ENCODE data around the gene MAP3K13.

Gene MAP3K13

GRCh38 chr3:185430375-185430774, 67.4 kb downstream of the MAP3K13 start:
- no peak for TF ChIP-seq EZH2phosphoT487 (IDR thresholded peaks at IDR 0.05; ENCODE audit: low read depth)
- no peak for TF ChIP-seq CTCF (IDR thresholded peaks at IDR 0.05; ENCODE audit: low read depth, low read length)
- no peaks in the 10 kb centered on the region for H4K20me1 ChIP-seq (ENCODE audit: insufficient read depth, low read length)

GRCh38 chr3:185439745-185440466, 77.0 kb downstream of the MAP3K13 start:
- Histone ChIP-seq H3K4me2 (ENCODE audit: low read length) (no peak overlapping the region), H3K36me3 (replicated peaks; ENCODE audit: low read depth, low read length) (no peaks in the 10 kb centered on the region), H3K4me3 (ENCODE audit: low read length) (no peak overlapping the region), H4K20me1 (ENCODE audit: insufficient read depth, low read length) (no peaks in the 10 kb centered on the region), H3K27ac (ENCODE audit: low read length) (no peak overlapping the region), H2AFZ (ENCODE audit: low read depth, low read length) (no peak overlapping the region), H3K27me3 (ENCODE audit: low read depth, low read length) (peaks cover 5% of the 10 kb centered on the region; the same call in 1 of the 2 replicates), H3K4me1 (ENCODE audit: low read length) (no peaks in the 10 kb centered on the region), H3K9ac (ENCODE audit: low read length) (no peak overlapping the region), H3K79me2 (ENCODE audit: low read length) (no peaks in the 10 kb centered on the region), H3K9me3 (ENCODE audit: insufficient read depth, low read length) (no peaks in the 10 kb centered on the region)
- TF ChIP-seq CTCF (IDR thresholded peaks at IDR 0.05; ENCODE audit: low read depth, low read length) (no peak), EZH2phosphoT487 (IDR thresholded peaks at IDR 0.05; ENCODE audit: low read depth) (no peak)

More at GRCh38 chr3:185430375-185430774, 67.4 kb downstream of the MAP3K13 start:
- H3K36me3 ChIP-seq (replicated peaks; ENCODE audit: low read depth, low read length), result no peaks in the 10 kb centered on the region
- no peaks in the 10 kb centered on the region for H3K9me3 ChIP-seq (ENCODE audit: insufficient read depth, low read length)
- no peaks in the 10 kb centered on the region for H3K27me3 ChIP-seq (ENCODE audit: low read depth, low read length)
- H3K27ac ChIP-seq (ENCODE audit: low read length), result no peak overlapping the region
- H3K4me1 ChIP-seq (ENCODE audit: low read length), result no peaks in the 10 kb centered on the region
- no peak overlapping the region for H3K4me3 ChIP-seq (ENCODE audit: low read length)
- H2AFZ ChIP-seq (ENCODE audit: low read depth, low read length), result no peak overlapping the region
- H3K9ac ChIP-seq (ENCODE audit: low read length), result no peak overlapping the region
- H3K79me2 ChIP-seq (ENCODE audit: low read length), result no peaks in the 10 kb centered on the region
- no peak overlapping the region for H3K4me2 ChIP-seq (ENCODE audit: low read length)

GRCh38 chr3:185442031-185442430, 79.1 kb downstream of the MAP3K13 start:
- H3K4me2 ChIP-seq (ENCODE audit: low read length), result no peak overlapping the region
- H3K9ac ChIP-seq (ENCODE audit: low read length), result no peak overlapping the region
- H2AFZ ChIP-seq (ENCODE audit: low read depth, low read length), result no peak overlapping the region
- no peak for TF ChIP-seq CTCF (IDR thresholded peaks at IDR 0.05; ENCODE audit: low read depth, low read length)
- TF ChIP-seq EZH2phosphoT487 (IDR thresholded peaks at IDR 0.05; ENCODE audit: low read depth), result no peak
- peaks cover 5% of the 10 kb centered on the region; the same call in 1 of the 2 replicates for H3K27me3 ChIP-seq (ENCODE audit: low read depth, low read length)
- H4K20me1 ChIP-seq (ENCODE audit: insufficient read depth, low read length), result no peaks in the 10 kb centered on the region
- H3K79me2 ChIP-seq (ENCODE audit: low read length), result no peaks in the 10 kb centered on the region
- no peaks in the 10 kb centered on the region for H3K36me3 ChIP-seq (replicated peaks; ENCODE audit: low read depth, low read length)
- no peaks in the 10 kb centered on the region for H3K4me1 ChIP-seq (ENCODE audit: low read length)
- H3K9me3 ChIP-seq (ENCODE audit: insufficient read depth, low read length), result no peaks in the 10 kb centered on the region
- no peak overlapping the region for H3K27ac ChIP-seq (ENCODE audit: low read length)
- no peak overlapping the region for H3K4me3 ChIP-seq (ENCODE audit: low read length)

- Histone ChIP-seq H2AFZ (ENCODE audit: low read depth, low read length) (no peak overlapping the region), H3K4me3 (ENCODE audit: low read length) (no peak overlapping the region), H3K4me1 (ENCODE audit: low read length) (no peaks in the 10 kb centered on the region), H4K20me1 (ENCODE audit: insufficient read depth, low read length) (no peaks in the 10 kb centered on the region), H3K9ac (ENCODE audit: low read length) (no peak overlapping the region), H3K9me3 (ENCODE audit: insufficient read depth, low read length) (no peaks in the 10 kb centered on the region), H3K27me3 (ENCODE audit: low read depth, low read length) (peaks cover 5% of the 10 kb centered on the region; the same call in 1 of the 2 replicates), H3K79me2 (ENCODE audit: low read length) (no peaks in the 10 kb centered on the region), H3K36me3 (replicated peaks; ENCODE audit: low read depth, low read length) (no peaks in the 10 kb centered on the region), H3K27ac (ENCODE audit: low read length) (no peak overlapping the region), H3K4me2 (ENCODE audit: low read length) (no peak overlapping the region)
- TF ChIP-seq EZH2phosphoT487 (IDR thresholded peaks at IDR 0.05; ENCODE audit: low read depth) (no peak), CTCF (IDR thresholded peaks at IDR 0.05; ENCODE audit: low read depth, low read length) (no peak)
Observed at GRCh38 chr3:185444329-185444728, 81.4 kb downstream of the MAP3K13 start.
